HG03066 (cell line): ENCODE results near the gene DACT1.
A peak's percentile ranks its signal among the peaks of the same experiment; 100 is the strongest.
"Not testable (repeated sequence)": the region's sequence is repeated elsewhere in the genome, so short reads cannot be mapped to it uniquely, and the experiment has no call there.

Experiments
- ATAC-seq: cut with Tn5 transposase; IDR thresholded peaks from one replicate; pipeline ENCODE4 v1.9.1; 2021; ENCODE audit warnings: low read depth; ENCODE audit not compliant: unreplicated experiment

DACT1 gene, protein sequence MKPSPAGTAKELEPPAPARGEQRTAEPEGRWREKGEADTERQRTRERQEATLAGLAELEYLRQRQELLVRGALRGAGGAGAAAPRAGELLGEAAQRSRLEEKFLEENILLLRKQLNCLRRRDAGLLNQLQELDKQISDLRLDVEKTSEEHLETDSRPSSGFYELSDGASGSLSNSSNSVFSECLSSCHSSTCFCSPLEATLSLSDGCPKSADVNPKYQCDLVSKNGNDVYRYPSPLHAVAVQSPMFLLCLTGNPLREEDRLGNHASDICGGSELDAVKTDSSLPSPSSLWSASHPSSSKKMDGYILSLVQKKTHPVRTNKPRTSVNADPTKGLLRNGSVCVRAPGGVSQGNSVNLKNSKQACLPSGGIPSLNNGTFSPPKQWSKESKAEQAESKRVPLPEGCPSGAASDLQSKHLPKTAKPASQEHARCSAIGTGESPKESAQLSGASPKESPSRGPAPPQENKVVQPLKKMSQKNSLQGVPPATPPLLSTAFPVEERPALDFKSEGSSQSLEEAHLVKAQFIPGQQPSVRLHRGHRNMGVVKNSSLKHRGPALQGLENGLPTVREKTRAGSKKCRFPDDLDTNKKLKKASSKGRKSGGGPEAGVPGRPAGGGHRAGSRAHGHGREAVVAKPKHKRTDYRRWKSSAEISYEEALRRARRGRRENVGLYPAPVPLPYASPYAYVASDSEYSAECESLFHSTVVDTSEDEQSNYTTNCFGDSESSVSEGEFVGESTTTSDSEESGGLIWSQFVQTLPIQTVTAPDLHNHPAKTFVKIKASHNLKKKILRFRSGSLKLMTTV

DNA sequence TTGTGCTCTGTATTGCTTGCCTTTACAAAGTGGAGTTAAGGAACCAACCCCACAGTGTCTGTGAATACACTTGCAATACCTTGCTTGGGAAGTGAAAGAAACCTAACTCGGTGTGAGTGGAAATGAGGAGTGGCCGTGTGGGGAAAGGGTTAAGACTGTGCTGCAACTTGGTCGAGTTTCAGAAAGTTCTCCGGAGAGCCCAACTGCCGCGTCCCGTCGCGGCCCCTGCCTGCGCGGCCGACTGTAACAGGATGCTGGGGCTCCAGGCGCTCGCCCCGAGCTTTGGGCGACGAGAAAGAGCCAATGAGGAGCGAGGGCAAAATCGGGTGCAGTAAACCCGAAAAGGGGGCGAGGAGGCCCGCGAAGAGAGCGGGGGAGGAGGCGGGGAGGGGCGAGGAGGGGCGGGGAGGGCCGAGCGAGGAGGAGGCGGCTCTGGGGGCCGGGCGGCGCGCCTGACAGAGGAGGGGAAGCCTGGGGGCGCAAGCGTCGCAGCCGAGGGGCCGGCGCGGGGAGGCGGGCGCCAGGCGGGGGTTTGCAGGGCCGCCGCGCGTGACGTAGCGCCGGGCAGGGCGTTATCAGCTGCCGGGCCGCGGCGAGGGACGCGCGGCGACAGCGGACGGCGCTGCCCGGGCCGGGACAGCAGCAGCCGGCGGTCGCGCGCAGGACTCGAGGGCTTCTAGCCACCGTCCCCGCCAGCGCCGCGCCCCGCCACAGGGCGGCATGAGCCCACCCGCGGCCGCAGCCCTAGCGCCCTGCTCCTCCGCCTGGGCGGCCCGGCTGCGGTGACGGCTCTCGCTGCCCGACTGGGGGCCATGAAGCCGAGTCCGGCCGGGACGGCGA, at the start of gene DACT1:
Gene DACT1 (plus strand): TSS at position 572 of the 840 bp plus-strand sequence. CDS start 241 bp downstream, at position 813.
- ATAC-seq = peak; percentile 43

DNA sequence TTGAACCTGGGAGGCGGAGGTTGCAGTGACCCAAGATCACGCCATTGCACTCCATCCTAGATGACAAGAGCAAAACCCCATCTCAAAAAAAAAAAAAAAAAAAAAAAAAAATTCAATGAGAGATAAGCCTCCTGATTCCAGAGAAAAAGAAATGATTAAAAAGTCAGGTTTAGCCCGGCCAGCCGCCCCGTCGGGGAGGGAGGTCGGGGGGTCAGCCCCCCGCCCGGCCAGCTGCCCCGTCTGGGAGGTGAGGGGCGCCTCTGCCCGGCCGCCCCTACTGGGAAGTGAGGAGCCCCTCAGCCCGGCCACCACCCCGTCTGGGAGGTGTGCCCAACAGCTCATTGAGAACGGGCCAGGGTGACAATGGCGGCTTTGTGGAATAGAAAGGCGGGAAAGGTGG, 49.4 kb upstream of the DACT1 start:
- not testable (repeated sequence) for ATAC-seq

DNA sequence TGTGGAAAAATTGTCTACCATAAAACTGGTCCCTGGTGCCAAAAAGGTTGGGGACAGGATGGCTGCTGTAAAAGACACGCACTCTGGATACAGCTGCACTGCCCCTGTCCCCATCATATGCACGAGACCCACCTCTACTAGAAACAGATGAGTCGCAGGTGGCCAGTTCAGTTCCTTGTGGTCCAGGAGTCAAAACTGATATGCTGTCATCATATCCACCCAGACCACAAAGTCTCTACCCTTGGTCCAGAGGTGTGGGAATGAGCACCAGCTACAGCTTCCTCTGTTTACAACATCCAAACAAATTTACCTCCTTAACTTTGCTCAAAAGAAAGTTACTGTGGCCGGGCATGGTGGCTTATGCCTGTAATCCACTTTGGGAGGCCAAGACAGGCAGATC, 43.8 kb upstream of the DACT1 start:
- ATAC-seq = no peak

DNA sequence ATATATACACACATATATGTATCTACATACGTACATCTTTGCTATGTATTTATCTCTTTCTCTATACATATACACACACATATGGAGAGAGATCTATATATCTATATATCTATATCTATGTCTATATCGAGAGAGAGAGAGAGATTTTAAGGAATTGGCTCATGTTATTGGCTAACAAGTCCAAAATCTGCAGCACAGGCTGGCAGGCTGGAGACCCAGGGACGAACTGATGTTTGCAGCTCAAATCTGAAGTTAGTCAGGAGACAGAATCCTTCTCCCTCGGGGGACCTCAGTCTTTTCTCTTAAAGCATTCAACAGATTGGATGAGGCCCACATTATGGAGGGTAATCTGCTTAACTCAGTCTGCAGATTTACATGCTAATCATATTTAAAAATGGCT, 40.7 kb upstream of the DACT1 start:
- ATAC-seq = no peak

DNA sequence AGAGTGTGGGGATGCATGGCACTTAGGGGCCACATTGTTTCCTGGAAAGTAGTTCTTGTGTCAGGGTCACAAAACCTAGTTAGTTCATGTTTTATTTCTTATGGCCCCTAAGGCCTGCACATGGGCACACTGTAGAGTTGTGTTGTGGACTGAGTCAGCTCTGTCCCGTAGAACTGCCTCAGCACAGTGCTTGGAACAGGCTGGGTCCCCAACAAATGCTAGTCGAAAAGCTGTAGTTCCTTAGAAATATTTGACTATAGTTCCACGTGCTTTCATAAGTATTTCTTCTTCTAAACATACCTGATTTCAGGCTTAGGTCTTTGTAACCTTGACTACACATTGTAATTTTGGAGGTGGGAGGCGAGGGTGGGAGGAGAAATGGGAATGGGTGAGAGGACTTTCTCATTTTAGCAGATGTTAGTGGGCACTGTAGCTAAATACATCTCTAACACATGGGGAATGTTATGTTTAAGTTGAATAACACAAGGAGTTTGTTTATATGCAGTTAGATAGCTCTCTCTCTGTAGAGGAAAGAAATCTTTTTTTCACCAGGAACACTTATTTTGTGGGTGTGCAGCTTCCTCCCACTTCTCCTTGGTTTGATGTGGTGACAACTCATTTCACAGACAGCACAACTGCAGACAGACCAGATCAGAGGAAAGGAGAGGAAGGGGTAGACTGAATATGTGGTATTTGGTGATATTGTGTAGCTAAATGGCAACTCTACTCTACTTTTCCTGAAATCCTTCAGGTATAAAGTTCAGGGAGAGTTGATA, 39.5 kb upstream of the DACT1 start:
- ATAC-seq = no peak

DNA sequence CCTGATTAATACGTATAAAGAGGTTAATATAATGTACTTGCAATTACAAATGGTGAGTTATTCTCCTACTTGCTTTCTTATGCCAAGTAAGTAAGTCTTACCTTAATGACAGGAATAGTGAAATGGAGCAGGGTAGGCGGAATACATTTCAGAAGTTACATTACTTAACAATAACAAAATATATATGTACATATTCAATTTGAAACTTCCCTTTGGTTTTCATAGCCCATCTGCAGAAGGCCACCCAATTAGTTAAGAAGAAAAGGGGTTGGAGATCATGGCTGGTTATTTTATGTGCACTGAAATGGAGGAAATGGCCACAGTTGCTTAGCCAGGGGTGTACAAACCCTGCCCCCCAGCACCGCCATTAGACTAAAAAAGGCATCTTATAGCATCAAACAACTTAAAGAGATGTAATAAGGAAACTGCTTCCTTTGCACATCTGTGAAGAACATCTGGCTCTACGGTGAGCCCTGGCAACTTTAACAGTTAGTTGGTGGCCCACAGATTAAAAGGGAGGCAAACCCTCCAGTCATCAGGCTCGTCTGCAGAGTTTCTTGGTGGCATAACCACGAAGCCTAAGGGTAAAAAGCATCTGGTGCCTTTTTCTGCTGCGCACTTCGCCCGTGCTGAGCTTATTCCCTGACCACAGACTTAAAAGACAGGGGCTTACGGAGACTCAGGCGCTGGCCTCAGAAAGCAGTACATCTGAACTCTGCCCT, 38.8 kb upstream of the DACT1 start:
- ATAC-seq = no peak

DNA sequence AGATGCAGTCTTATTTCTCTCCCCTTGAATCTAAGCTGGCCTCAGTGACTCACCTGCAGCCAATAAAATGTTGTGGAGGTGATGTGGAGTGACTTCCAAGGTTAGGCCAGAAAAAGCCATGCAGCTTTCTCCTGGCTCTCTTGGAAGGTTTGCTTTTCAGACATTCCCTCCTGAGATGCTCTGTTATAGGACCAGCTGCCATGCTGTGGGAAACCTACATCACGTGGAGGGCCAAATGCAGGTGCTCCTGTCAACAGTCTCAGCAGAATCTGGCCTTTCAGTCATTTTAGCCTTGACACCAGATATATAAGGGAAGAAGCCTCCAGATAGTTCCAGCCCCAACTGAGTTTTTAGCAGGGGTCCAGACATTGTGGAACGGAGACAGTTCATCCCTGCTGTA, 38.1 kb upstream of the DACT1 start:
- no peak for ATAC-seq

DNA sequence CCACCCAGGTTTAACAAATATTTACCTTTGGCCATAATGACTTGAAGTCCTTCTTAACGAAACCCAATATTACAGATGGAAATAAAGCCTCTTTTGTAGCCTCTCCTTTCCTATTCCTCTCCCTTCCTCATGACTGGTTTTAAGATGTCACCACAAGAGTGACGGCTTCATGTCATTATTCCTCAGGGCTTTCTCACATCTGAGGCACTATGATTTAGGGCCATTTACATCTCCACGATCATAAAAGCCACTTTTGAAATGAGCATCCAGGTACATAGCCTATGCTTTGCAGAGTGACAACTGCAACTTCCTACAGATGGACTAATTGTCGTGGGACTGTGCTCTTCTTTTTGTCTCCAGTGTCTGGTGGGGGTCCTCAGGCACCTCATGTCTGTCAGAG, 32.3 kb upstream of the DACT1 start:
- ATAC-seq = no peak

DNA sequence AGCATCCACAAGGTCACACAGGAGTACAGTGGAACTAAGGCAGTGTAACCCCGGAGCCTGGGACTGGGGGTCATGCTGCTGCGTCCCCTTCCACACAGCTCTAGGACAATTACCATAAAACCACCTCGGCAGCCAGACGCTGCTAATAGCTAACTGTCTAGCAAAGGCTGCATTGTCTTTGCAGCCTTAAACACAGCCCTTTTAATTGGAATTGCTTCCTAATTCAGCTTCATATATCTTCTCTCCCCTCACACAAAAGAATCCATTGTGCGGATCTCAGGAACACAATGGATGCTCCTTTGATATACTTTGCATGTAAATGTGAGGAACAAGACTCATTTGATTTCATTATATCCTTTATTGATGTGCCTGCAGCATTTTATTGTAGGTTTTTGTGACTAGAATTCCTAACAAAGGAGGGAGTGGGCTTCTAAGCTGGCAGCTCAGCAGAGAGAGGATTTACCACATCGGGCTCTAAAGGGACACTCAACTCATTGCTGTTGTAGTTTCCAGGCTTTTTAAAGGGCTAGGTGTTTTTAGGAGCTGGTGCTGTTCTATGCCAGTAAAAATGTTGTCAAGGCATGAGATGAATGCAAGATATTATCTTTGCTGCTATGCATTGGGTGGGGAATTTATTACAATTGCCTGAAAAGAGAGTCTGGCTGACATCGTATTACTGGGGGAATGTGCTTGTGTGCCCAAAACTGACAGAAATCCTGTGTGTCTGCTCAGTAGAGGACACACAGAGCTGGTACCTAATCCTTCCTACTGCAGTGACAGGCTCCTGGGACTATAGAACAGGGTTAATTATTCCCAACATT, 30.4 kb upstream of the DACT1 start:
- ATAC-seq = no peak

DNA sequence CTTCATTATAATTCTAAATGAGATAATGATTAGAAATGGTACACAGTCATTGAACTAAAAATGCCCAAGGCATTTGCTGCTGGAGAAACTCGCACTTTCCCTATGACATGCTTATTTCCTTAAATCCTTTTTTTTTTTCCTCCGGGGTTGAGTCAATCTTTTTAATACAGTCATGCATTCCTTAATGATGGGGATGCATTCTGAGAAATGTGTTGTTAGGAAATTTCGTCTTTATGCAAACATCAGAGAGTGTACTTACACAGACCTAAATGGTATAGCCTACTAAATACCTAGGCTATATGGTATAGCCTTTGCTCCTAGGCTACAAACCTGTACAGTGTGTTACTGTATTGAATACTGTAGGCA, 29.8 kb upstream of the DACT1 start:
- ATAC-seq = no peak

DNA sequence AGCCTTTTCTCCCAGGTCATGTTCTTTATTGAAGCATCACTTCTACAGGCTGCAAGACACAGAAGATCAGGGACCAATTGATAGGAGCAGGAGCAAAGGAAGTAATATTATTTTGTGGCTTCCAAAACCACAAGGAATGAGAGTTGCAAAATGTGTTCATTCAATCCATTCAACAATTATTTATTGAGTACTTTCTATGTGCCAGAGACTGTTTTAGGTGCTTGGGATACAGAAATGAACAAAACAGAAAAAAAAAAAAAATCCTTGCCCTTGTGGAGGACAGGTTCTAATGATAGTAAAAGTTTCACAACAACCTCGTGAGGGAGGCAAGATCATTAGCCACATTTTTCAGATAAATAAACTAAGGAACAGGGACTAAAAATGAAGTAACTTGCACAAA, 20.1 kb upstream of the DACT1 start:
- ATAC-seq = no peak

DNA sequence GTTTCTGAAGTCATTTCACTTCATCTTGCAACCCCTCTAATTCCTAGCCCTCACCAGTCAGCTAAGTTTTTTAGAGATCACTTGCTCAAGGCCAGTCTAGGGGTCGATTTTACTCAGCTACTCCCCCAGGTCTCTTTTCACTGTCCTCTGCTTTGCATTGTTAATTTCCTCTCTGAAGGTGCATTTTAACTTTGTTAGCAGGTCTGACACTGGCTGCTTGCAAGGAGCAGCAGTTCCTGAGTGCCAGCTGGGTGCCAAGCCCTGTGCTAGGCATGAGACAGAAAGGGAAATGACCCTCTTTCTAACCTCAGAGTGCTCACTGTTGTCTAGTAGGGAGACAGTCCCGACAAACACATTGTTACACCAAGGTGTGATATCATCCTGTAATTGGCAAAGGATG, 17.8 kb upstream of the DACT1 start:
- no peak for ATAC-seq

DNA sequence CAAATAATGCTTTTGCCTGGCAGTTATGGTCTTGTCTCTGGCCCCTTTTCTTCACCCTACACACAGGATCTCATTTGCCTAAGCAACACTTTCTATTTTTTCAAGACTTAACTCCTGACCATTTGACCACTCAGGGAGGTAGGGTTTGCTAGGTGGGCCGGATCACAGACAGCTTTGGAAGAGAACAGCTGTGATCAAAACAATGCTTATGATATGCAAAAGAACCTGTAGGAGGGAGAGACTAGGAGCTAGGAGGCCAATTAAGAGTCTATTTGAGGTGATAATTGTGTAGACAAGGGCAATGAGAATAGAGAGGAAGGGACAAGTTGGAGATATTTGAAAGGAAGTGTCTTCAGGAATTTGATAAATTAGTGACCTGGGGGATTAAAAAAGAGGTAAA, 12.3 kb upstream of the DACT1 start:
- no peak for ATAC-seq

DNA sequence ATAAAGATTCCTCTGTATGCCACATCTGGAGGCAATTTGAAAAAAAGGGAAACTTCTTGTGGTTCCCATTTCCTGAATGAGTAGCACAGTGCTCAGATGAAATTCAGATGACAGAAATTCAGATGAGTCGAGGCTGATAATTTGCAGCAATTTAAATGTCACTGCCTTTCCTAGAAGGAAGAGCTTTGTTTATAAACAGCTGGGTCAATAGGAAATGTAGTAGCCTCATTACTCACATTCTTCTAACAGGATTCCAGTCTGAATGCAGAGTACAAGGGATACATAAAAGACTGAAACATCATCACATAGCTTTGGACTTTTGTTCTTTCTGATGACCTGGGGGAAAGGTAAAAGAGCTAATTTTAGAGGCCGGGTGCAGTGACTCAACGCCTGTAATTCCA, 11.3 kb upstream of the DACT1 start:
- no peak for ATAC-seq

DNA sequence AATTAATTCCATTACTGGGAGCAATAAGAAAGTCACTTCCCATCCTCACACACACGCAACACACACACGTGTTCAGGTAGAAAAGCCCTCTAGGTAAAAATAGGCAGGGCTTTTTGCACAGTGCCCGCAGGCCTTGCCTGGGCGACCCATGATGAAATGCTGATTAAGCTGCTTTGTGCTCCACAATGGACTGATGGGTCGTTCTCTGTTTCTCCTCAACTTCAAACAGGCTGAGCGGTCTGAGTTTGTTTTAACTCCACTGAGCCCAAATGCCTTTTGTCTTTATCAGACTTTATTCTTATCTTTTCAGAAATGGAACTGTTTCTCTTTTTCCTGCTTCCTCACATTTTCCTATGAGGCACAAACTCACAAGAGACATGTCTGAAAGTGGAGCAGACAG, 9.4 kb upstream of the DACT1 start:
- ATAC-seq = no peak

DNA sequence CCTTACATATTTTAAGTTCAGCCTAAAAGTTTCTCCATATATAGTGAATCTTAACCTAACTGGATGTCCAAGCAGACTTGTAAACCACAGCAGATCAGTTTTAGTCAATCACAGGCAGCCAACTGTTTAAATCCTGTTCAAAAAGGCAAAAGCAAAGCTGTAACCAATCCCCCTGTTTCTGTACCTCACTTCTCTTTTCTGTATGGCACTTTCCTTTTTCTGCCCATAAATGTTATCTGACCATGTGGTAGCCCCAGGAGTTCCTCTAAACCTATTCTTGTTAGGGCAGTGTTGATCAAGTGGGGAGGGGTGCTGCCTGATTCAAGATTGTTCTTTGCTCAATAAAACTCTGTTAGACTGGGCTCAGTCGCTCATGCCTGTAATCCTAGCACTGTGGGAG, 8.5 kb upstream of the DACT1 start:
- ATAC-seq = no peak

DNA sequence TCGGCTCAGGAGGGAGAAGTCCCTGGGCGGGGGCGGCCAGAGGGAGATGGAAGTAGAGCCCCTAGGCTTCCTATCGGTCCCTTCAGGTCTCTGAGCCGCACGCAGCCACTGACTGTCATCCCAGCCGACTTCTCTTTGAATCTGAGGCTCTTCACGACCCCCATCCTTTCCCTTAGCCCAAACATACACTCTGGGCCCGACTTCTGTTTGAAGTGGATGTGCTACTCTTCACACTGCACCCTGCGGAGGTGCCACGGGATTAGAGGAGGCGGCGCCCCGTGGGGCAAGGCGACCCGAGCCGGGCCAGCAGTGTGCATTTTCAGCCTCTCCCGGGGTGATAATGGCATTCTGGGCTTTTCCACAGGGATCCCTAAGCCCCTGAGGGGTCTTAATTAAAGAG, 6.0 kb upstream of the DACT1 start:
- no peak for ATAC-seq

DNA sequence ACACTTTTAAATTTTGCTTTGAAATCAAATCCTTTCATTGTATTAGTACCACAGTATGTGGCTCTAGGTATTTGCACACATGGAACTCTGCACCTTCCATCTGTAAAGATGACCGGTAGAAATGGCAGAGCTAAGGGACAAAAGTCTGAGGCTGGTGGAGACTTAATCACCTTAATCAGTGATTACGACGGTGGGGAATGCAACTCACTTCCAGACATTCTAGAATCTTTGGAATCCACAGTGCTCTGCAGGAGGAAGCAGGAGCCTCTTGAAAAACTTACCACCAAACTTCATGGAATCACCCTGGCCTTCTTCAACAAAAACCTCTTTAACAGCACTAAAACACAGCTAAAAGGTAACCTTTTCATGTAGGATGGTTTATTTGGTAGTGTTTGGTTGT, 3.9 kb upstream of the DACT1 start:
- no peak for ATAC-seq
